ENCODE data around the gene TOMM22. TPM values are rescaled to one million over a fixed set of nuclear protein-coding genes. Genes with fewer than 3 reads are reported as not detected.

The TOMM22 gene
- total and polyA plus RNA-seq, 3 donors from 2014 or later, result 44.3 to 95.1 (median 57.6) TPM

DNA sequence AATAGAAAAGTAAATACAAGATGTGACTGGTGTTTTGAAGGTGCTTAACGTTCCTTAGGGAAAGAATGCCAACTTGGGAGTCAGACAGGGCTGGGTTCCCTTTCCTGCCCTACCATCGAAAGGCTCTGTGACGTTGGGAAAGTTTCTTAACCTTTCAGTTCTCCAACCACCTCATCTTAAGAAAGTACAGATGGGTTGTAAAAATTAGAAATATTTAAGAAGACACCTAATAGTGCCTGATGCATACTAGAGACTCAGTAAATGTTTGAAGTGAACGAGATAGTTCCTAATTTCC, 25.1 kb downstream of the TOMM22 start:
- TF ChIP-seq POLR2A (IDR thresholded peaks at IDR 0.05), result no peak
- TF ChIP-seq, protein P1, sequence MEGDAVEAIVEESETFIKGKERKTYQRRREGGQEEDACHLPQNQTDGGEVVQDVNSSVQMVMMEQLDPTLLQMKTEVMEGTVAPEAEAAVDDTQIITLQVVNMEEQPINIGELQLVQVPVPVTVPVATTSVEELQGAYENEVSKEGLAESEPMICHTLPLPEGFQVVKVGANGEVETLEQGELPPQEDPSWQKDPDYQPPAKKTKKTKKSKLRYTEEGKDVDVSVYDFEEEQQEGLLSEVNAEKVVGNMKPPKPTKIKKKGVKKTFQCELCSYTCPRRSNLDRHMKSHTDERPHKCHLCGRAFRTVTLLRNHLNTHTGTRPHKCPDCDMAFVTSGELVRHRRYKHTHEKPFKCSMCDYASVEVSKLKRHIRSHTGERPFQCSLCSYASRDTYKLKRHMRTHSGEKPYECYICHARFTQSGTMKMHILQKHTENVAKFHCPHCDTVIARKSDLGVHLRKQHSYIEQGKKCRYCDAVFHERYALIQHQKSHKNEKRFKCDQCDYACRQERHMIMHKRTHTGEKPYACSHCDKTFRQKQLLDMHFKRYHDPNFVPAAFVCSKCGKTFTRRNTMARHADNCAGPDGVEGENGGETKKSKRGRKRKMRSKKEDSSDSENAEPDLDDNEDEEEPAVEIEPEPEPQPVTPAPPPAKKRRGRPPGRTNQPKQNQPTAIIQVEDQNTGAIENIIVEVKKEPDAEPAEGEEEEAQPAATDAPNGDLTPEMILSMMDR (IDR thresholded peaks at IDR 0.05), result no peak
- peaks cover 20% of the 10 kb centered on the region for H3K4me1 ChIP-seq
- H3K9me3 ChIP-seq, result no peaks in the 10 kb centered on the region
- H3K36me3 ChIP-seq (ENCODE audit: low read depth, missing control alignments), result no peaks in the 10 kb centered on the region
- H3K27ac ChIP-seq, result peak overlapping the region; percentile 91 to 95
- no peak for DNase-seq
- H3K4me3 ChIP-seq, result peak overlapping the region; percentile 83 to 89
- 2 to 3% methylated on average over 4 of the region's 4 CpGs for WGBS, 2 donors
- no peaks in the 10 kb centered on the region for H3K27me3 ChIP-seq
- intact Hi-C loops (cut with DNase I; ENCODE audit: low total_unique reads), result loop anchor here (10.0 kb wide), 1 partner anchor 48 kb away; the partner anchor contains the start of gene SUN2

DNA sequence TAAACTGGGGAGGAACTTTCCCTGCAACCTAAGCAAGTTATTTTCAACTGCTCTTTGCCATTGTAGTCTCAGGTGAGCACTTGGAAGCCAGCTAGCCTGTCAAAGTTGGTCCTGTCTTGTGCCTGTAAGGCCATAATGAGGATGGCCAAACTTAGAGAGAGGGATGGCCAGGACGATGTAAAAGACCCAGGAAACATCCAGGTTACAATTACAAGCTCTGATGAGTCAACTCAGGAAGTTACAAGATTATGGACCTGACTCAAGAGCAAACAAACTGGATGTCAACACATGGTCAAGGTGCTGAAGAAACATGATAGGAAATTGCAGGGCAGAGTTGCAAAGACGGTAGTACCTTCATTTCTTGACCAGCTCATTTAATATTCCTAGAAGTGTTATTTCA, 25.6 kb downstream of the TOMM22 start:
- H3K4me1 ChIP-seq, result peaks cover 19% of the 10 kb centered on the region
- 42 to 45% methylated on average over 2 of the region's 2 CpGs for WGBS, 2 donors
- H3K9me3 ChIP-seq, result no peaks in the 10 kb centered on the region
- H3K27me3 ChIP-seq, result no peaks in the 10 kb centered on the region
- H3K36me3 ChIP-seq (ENCODE audit: low read depth, missing control alignments), result no peaks in the 10 kb centered on the region
- intact Hi-C loops (cut with DNase I; ENCODE audit: low total_unique reads), result loop anchor here (10.0 kb wide), 1 partner anchor 47 kb away; the partner anchor contains the start of gene SUN2
- H3K27ac ChIP-seq, result peak overlapping the region in 1 of 2 donors; percentile 91
- H3K4me3 ChIP-seq, result no peak overlapping the region
- no peak for TF ChIP-seq POLR2A (IDR thresholded peaks at IDR 0.05)
- TF ChIP-seq, protein P1 (IDR thresholded peaks at IDR 0.05), result no peak
- no peak for DNase-seq

DNA sequence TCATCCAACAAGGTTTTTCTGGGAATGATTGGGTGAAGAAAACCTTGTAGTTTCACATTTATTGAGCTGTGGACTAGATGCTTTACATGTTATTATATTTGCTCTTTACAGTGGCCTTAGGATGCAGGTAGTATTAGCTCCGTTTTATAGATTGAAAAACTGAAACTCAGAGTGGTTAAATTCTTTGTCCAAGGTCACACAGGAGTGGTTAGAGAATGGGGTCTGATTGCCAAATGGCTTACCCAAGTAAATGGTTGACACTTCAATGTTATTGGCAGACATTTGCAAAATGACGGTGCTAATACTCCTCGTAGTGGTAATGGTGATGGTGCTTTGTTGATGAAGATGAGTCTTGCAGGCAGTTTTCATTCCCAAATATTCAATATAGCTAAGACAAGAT, 26.2 kb downstream of the TOMM22 start:
- no peak overlapping the region for H3K27ac ChIP-seq
- H3K9me3 ChIP-seq, result no peaks in the 10 kb centered on the region
- no peak for DNase-seq
- H3K27me3 ChIP-seq, result no peaks in the 10 kb centered on the region
- no peaks in the 10 kb centered on the region for H3K36me3 ChIP-seq (ENCODE audit: low read depth, missing control alignments)
- WGBS, 2 donors, result 77 to 81% methylated on average over 3 of the region's 3 CpGs
- H3K4me3 ChIP-seq, result no peak overlapping the region
- intact Hi-C loops (cut with DNase I; ENCODE audit: low total_unique reads), result loop anchor here (10.0 kb wide), 1 partner anchor 47 kb away; the partner anchor contains the start of gene SUN2
- no peak for TF ChIP-seq POLR2A (IDR thresholded peaks at IDR 0.05)
- TF ChIP-seq, protein P1 (IDR thresholded peaks at IDR 0.05), result no peak
- H3K4me1 ChIP-seq, result peaks cover 19% of the 10 kb centered on the region

- 83 to 87% methylated on average over 3 of the region's 3 CpGs for WGBS, 2 donors
- Histone ChIP-seq H3K27me3 (no peaks in the 10 kb centered on the region), H3K4me1 (peaks cover 21% of the 10 kb centered on the region), H3K9me3 (no peaks in the 10 kb centered on the region), H3K27ac (no peak overlapping the region), H3K4me3 (no peak overlapping the region), H3K36me3 (ENCODE audit: low read depth, missing control alignments) (no peaks in the 10 kb centered on the region)
- intact Hi-C loops (cut with DNase I; ENCODE audit: low total_unique reads), result loop anchor here (10.0 kb wide), 1 partner anchor 45 kb away; the partner anchor contains the start of gene SUN2
- TF ChIP-seq POLR2A (IDR thresholded peaks at IDR 0.05), result no peak
- DNase-seq, result no peak
These were observed 27.5 kb downstream of the TOMM22 start for GRCh38 chr22:38709306-38709705.

DNA sequence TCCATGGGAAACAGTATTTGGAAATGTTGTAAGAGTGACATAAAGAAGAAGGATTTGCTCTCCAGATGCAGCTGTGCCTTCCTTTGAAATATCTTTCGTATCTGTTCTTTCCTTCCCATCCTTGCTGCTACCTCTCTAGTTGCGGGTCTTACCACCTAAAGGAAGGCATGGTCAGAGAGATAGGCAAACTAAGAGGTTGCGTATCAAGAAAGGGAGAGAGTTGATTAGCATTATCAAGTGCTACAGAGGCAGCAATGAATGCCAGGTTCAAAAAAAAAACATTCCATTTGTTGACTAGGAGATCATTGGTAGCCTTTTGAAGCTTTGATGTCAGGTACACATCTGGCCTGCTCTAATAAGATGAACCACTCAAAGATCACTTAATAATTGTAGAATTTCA, 28.6 kb downstream of the TOMM22 start:
- peaks cover 25% of the 10 kb centered on the region for H3K4me1 ChIP-seq

More for the DNA sequence above, 28.6 kb downstream of the TOMM22 start:
- no peak overlapping the region for H3K27ac ChIP-seq
- DNase-seq, result no peak
- whole genome bisulfite sequencing, 2 donors, result 87 to 92% methylated on average over 3 of the region's 3 CpGs
- no peaks in the 10 kb centered on the region for H3K9me3 ChIP-seq
- H3K4me3 ChIP-seq, result no peak overlapping the region
- intact Hi-C loops (cut with DNase I; ENCODE audit: low total_unique reads), result no loop called here
- TF ChIP-seq POLR2A (IDR thresholded peaks at IDR 0.05), result no peak
- TF ChIP-seq, protein P1 (IDR thresholded peaks at IDR 0.05), result no peak
- H3K36me3 ChIP-seq (ENCODE audit: low read depth, missing control alignments), result no peaks in the 10 kb centered on the region
- H3K27me3 ChIP-seq, result no peaks in the 10 kb centered on the region
